ENCODE results near the gene PTGDS. TPM values are rescaled to one million over a fixed set of nuclear protein-coding genes. Genes with fewer than 3 reads are reported as not detected.

PTGDS gene
- total RNA-seq, 2 experiments from 2014 or later: 40.6 to 41.0 TPM

- CTCF ChIA-PET: interaction anchor here (1.2 to 2.2 kb wide), 4 partner anchors 74 to 88 kb away, joined by 3 to 13 read pairs (median 4); partner anchors contain the start of gene FUT7
- H3K36me3 ChIP-seq (ENCODE audit: insufficient read depth, low read length): peaks cover 10% of the 10 kb centered on the region
- no peaks in the 10 kb centered on the region for H3K9me3 Mint-ChIP-seq
- H3K9me3 ChIP-seq (ENCODE audit: control insufficient read depth in 1 of 2, insufficient read depth in 1 of 2, low read length in 2 of 2): no peaks in the 10 kb centered on the region
- peak overlapping the region; percentile 34 for H3K4me3 Mint-ChIP-seq
- no peak overlapping the region for H3K4me3 ChIP-seq (ENCODE audit: low read length)
- H3K27ac Mint-ChIP-seq: no peak overlapping the region
- peaks cover 57% of the 10 kb centered on the region for H3K4me1 ChIP-seq (ENCODE audit: insufficient read depth, low read length)
- no peak for ATAC-seq (ENCODE audit: poor library complexity)
- no peak for DNase-seq
- peaks cover 5% of the 10 kb centered on the region for H3K36me3 Mint-ChIP-seq (ENCODE audit: low read depth)
- H3K27me3 ChIP-seq (ENCODE audit: control insufficient read depth in 1 of 2, insufficient read depth in 2 of 2, low read length in 2 of 2): no peaks in the 10 kb centered on the region
- peaks cover 10% of the 10 kb centered on the region for H3K4me1 Mint-ChIP-seq (ENCODE audit: low read depth)
- TF ChIP-seq CTCF (IDR thresholded peaks at IDR 0.05): no peak
- H3K27ac ChIP-seq (ENCODE audit: low read depth in 1 of 2, low read length in 2 of 2): no peak overlapping the region
- no peaks in the 10 kb centered on the region for H3K27me3 Mint-ChIP-seq
- intact Hi-C loops (cut with DNase I, micrococcal nuclease): loop anchor here in 1 of 2 experiments (10.0 kb wide), 1 partner anchor 102 kb away; the partner anchor contains the start of genes AJM1 and PHPT1
- POLR2A ChIA-PET: interaction anchor here (1.2 to 1.3 kb wide), 2 partner anchors 45 to 87 kb away, joined by 3 to 4 read pairs; partner anchors contain the start of gene PAXX
Measured at GRCh38 chr9:136947028-136947891, 30.0 kb upstream of the PTGDS start.

- DNase-seq (peak in 3 of 14 experiments; percentile 4 to 40 (median 28)), ATAC-seq (ENCODE audit: poor library complexity) (no peak)
- Histone ChIP-seq H3K9me3 (ENCODE audit: control insufficient read depth in 1 of 2, insufficient read depth in 1 of 2, low read length in 2 of 2) (no peaks in the 10 kb centered on the region), H3K27me3 (ENCODE audit: control insufficient read depth in 1 of 2, insufficient read depth in 2 of 2, low read length in 2 of 2) (no peaks in the 10 kb centered on the region), H3K27ac (ENCODE audit: low read depth in 1 of 2, low read length in 2 of 2) (no peak overlapping the region), H3K4me1 (ENCODE audit: insufficient read depth, low read length) (peaks cover 51% of the 10 kb centered on the region), H3K36me3 (ENCODE audit: insufficient read depth, low read length) (peaks cover 3% of the 10 kb centered on the region), H3K4me3 (ENCODE audit: low read length) (no peak overlapping the region)
- Mint-ChIP-seq H3K36me3 (ENCODE audit: low read depth) (no peaks in the 10 kb centered on the region), H3K27ac (peak overlapping the region; percentile 27), H3K4me1 (ENCODE audit: low read depth) (peaks cover 10% of the 10 kb centered on the region), H3K9me3 (no peaks in the 10 kb centered on the region), H3K4me3 (peak overlapping the region; percentile 65), H3K27me3 (no peaks in the 10 kb centered on the region)
- intact Hi-C loops (cut with DNase I, micrococcal nuclease): loop anchor here in 1 of 2 experiments (10.0 kb wide), 1 partner anchor 103 kb away; the partner anchor contains the start of genes AJM1 and PHPT1
- ChIA-PET CTCF (interaction anchor here (1.2 to 2.2 kb wide), 4 partner anchors 75 to 87 kb away, joined by 3 to 13 read pairs (median 4); partner anchors contain the start of gene FUT7), POLR2A (interaction anchor here (0.8 to 1.3 kb wide), 4 partner anchors 12 to 86 kb away, joined by 3 to 4 read pairs (median 4); partner anchors contain the start of gene PAXX)
- TF ChIP-seq CTCF (IDR thresholded peaks at IDR 0.05): peak; percentile 16
Measured at GRCh38 chr9:136947955-136948510, 29.3 kb upstream of the PTGDS start.

- Histone ChIP-seq H3K4me1 (ENCODE audit: insufficient read depth, low read length) (peaks cover 42% of the 10 kb centered on the region), H3K36me3 (ENCODE audit: insufficient read depth, low read length) (no peaks in the 10 kb centered on the region), H3K27ac (ENCODE audit: low read depth in 1 of 2, low read length in 2 of 2) (peak overlapping the region; percentile 29 to 56), H3K4me3 (ENCODE audit: low read length) (peak overlapping the region; percentile 69), H3K9me3 (ENCODE audit: control insufficient read depth in 1 of 2, insufficient read depth in 1 of 2, low read length in 2 of 2) (no peaks in the 10 kb centered on the region), H3K27me3 (ENCODE audit: control insufficient read depth in 1 of 2, insufficient read depth in 2 of 2, low read length in 2 of 2) (no peaks in the 10 kb centered on the region)
- DNase-seq (peak in 1 of 14 experiments; percentile 7), ATAC-seq (ENCODE audit: poor library complexity) (no peak)
- ChIA-PET POLR2A (interaction anchor here (1.0 to 2.3 kb wide), 2 partner anchors 24 to 43 kb away, joined by 3 to 9 read pairs; partner anchors contain the start of gene PAXX), CTCF (no interaction called here)
- intact Hi-C loops (cut with DNase I, micrococcal nuclease): loop anchor here in 1 of 2 experiments (10.0 kb wide), 1 partner anchor 105 kb away; the partner anchor contains the start of genes AJM1 and PHPT1
- H3K36me3 Mint-ChIP-seq (ENCODE audit: low read depth): no peaks in the 10 kb centered on the region
- no peaks in the 10 kb centered on the region for H3K27me3 Mint-ChIP-seq
- TF ChIP-seq CTCF (IDR thresholded peaks at IDR 0.05): no peak
- H3K27ac Mint-ChIP-seq: peak overlapping the region; percentile 86
- peak overlapping the region; percentile 83 for H3K4me3 Mint-ChIP-seq
- H3K4me1 Mint-ChIP-seq (ENCODE audit: low read depth): peaks cover 10% of the 10 kb centered on the region
- H3K9me3 Mint-ChIP-seq: no peaks in the 10 kb centered on the region
Measured at GRCh38 chr9:136949239-136949816, 28.0 kb upstream of the PTGDS start.

All from CD4-positive, alpha-beta T cell (primary cell).